ENCODE measurements around the gene CD40LG.

Gene CD40LG

GRCh38 chrX:136697156-136697555 is 49.2 kb downstream of the CD40LG start:
- Histone ChIP-seq H3K27ac (no peak overlapping the region), H3K9ac (ENCODE audit: insufficient read length) (no peak overlapping the region), H3K4me3 (no peak overlapping the region), H3K36me3 (ENCODE audit: insufficient read depth, low read length) (no peaks in the 10 kb centered on the region), H3K9me3 (ENCODE audit: low read depth, low read length) (no peaks in the 10 kb centered on the region; the same call in 1 of the 2 replicates)
- TF ChIP-seq EZH2 (IDR thresholded peaks at IDR 0.05) (no peak), POLR2AphosphoS5 (IDR thresholded peaks at IDR 0.05; ENCODE audit: borderline replicate concordance, low read depth, low read length) (no peak), FOXP2 (optimal IDR thresholded peaks at IDR 0.05; ENCODE audit: control extremely low read depth, extremely low read length, insufficient read depth) (no peak)
- DNase-seq (ENCODE audit: low read depth, low spot score) = no peak

DNA sequence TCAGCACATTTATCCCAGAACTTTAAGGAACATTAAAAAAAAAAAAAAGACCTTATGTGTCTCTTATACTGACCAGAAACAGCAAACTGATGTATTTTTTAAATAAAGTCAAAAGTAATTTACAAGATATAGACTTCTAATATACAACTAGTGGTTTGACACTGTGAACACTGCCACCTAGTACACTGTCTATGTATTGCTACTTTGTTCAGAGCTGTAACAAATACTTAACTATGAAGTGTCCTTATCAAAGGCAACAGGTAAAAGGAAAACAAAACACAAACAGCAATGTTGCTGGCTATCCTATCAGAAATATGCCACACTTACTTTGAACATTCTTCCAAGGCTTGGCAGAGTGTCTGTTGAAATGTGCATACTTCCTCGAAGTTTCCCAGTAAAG is 60.4 kb downstream of the CD40LG start:
- TF ChIP-seq EZH2 (IDR thresholded peaks at IDR 0.05) (no peak), POLR2AphosphoS5 (IDR thresholded peaks at IDR 0.05; ENCODE audit: borderline replicate concordance, low read depth, low read length) (no peak), FOXP2 (optimal IDR thresholded peaks at IDR 0.05; ENCODE audit: control extremely low read depth, extremely low read length, insufficient read depth) (no peak)
- Histone ChIP-seq H3K4me3 (no peak overlapping the region), H3K27ac (no peak overlapping the region), H3K9ac (ENCODE audit: insufficient read length) (no peak overlapping the region), H3K36me3 (ENCODE audit: insufficient read depth, low read length) (peaks cover 3% of the 10 kb centered on the region; the same call in 1 of the 2 replicates), H3K9me3 (ENCODE audit: low read depth, low read length) (no peaks in the 10 kb centered on the region)
- no peak for DNase-seq (ENCODE audit: low read depth, low spot score)

Data from SK-N-MC (cell line).